ENCODE data around the gene PTPRT. TPM values are rescaled to one million over a fixed set of nuclear protein-coding genes. Genes with fewer than 3 reads are reported as not detected.

The PTPRT gene
- total RNA-seq, 1 experiment from 2014 or later = 0.13 TPM

- WGBS (ENCODE audit: extremely low coverage, insufficient read length, low lambda C conversion rate) = no CpG with 5 or more reads among the region's 6 CpGs
- Histone ChIP-seq H3K23ac (ENCODE audit: insufficient read length, low read depth, low read length) (no peak overlapping the region), H3K9ac (ENCODE audit: extremely low read depth, insufficient read length, low read length) (no peak overlapping the region), H3K14ac (ENCODE audit: insufficient read depth, low read length) (no peak overlapping the region), H2AFZ (ENCODE audit: low read length) (no peak overlapping the region), H3K79me1 (ENCODE audit: insufficient read depth, low read depth, low read length, poor library complexity, severe bottlenecking) (no peaks in the 10 kb centered on the region), H3K23me2 (ENCODE audit: insufficient read length, low read depth, low read length, poor library complexity, severe bottlenecking) (no peaks in the 10 kb centered on the region), H3T11ph (ENCODE audit: low read length) (no peak overlapping the region), H4K91ac (ENCODE audit: insufficient read length, low read depth, low read length) (no peak overlapping the region), H2BK12ac (ENCODE audit: insufficient read length, low read depth, low read length) (no peak overlapping the region), H2BK5ac (ENCODE audit: insufficient read length, low read length) (no peak overlapping the region), H3K79me2 (ENCODE audit: insufficient read depth, low read length) (no peaks in the 10 kb centered on the region), H3K27ac (ENCODE audit: insufficient read length, low read depth, low read length) (no peak overlapping the region), H4K20me1 (ENCODE audit: control insufficient read depth, insufficient read depth, insufficient read length) (no peaks in the 10 kb centered on the region), H2BK120ac (ENCODE audit: low read depth, low read length, poor library complexity, severe bottlenecking) (no peak overlapping the region), H2BK20ac (ENCODE audit: low read depth, low read length, poor library complexity, severe bottlenecking) (no peak overlapping the region), H2BK15ac (ENCODE audit: low read depth, low read length) (no peak overlapping the region), H2AK5ac (ENCODE audit: insufficient read length, low read length) (no peak overlapping the region), H3K9me3 (ENCODE audit: control insufficient read depth, low read depth, low read length) (no peaks in the 10 kb centered on the region), H3K27me3 (ENCODE audit: insufficient read depth, low read length) (no peaks in the 10 kb centered on the region), H3K18ac (ENCODE audit: insufficient read length, low read depth, low read length) (no peak overlapping the region), H3K4ac (ENCODE audit: low read depth, low read length) (no peak overlapping the region), H3K56ac (ENCODE audit: insufficient read length, low read depth, low read length) (no peak overlapping the region), H3K4me2 (ENCODE audit: insufficient read depth, insufficient read length, low read length) (no peak overlapping the region), H3K4me1 (ENCODE audit: insufficient read depth, low read length) (no peaks in the 10 kb centered on the region), H4K8ac (replicated peaks; ENCODE audit: insufficient read length, low read depth, low read length) (no peak overlapping the region), H4K5ac (ENCODE audit: insufficient read length, low read depth, low read length) (no peak overlapping the region)
- H3K27me3 Mint-ChIP-seq (ENCODE audit: low read depth) = no peaks in the 10 kb centered on the region; the same call in none of the 2 replicates
- no peak for DNase-seq
- no peaks in the 10 kb centered on the region for H3K36me3 Mint-ChIP-seq (ENCODE audit: insufficient read depth in 1 of 3, low read depth in 3 of 3)
- H3K4me1 Mint-ChIP-seq = peaks cover 3 to 4% of the 10 kb centered on the region in 2 experiments; a peak in 2 of 4 replicates
- no peak overlapping the region for H3K27ac Mint-ChIP-seq
- no peak overlapping the region for H3K4me3 Mint-ChIP-seq
- TF ChIP-seq CTCF (conservative IDR thresholded peaks at IDR 0.05) = no peak
- no peaks in the 10 kb centered on the region for H3K9me3 Mint-ChIP-seq
Measured at GRCh38 chr20:42474646-42475045, 715.1 kb downstream of the PTPRT start.
